ENCODE data around the gene RBPMS2. TPM values are rescaled to one million over a fixed set of nuclear protein-coding genes. Genes with fewer than 3 reads are reported as not detected.
A peak's percentile ranks its signal among the peaks of the same experiment; 100 is the strongest.

RBPMS2 gene
- total RNA-seq, 1 experiment from 2014 or later: 181 TPM

DNA sequence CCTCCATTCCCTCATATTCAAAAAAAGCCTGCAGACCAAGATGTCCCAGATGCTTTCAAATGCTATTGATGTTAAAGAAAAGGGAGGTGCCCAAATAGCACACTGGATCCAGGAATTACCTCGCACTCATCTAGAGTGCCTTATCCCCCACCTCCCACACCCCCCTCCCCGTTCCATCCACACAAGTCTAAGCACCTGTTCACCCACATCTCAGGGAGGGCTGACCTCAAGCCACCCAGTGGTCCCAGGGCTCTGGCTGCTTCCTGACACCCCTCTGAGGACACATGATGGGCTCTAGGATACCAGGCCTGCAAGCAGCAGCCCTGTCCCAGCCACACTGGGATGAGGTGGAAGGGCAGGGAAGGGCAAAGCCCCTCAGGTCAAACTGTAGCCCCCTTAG, 4.8 kb downstream of the RBPMS2 start:
- Mint-ChIP-seq H3K4me1 (peaks cover 44 to 45% of the 10 kb centered on the region in 2 experiments), H3K36me3 (ENCODE audit: insufficient read depth in 1 of 3, low read depth in 3 of 3) (peaks cover 9 to 22% (median 13%) of the 10 kb centered on the region in 3 experiments; a peak in 5 of 7 replicates), H3K27me3 (ENCODE audit: low read depth) (no peaks in the 10 kb centered on the region), H3K4me3 (no peak overlapping the region), H3K9me3 (no peaks in the 10 kb centered on the region), H3K27ac (peak overlapping the region in 2 of 3 experiments; percentile 44 to 70; a peak in 1 of 7 replicates)
- no peak overlapping the region for H3K23ac ChIP-seq (ENCODE audit: insufficient read length, low read depth, low read length)
- H3K79me1 ChIP-seq (ENCODE audit: insufficient read depth, low read depth, low read length, poor library complexity, severe bottlenecking): peaks cover 3% of the 10 kb centered on the region
- peaks cover 14% of the 10 kb centered on the region; the same call in 1 of the 2 replicates for H3K4me1 ChIP-seq (ENCODE audit: insufficient read depth, low read length)
- H2BK120ac ChIP-seq (ENCODE audit: low read depth, low read length, poor library complexity, severe bottlenecking): no peak overlapping the region
- no peak overlapping the region for H3K18ac ChIP-seq (ENCODE audit: insufficient read length, low read depth, low read length)
- peaks cover 9% of the 10 kb centered on the region for H3K23me2 ChIP-seq (ENCODE audit: insufficient read length, low read depth, low read length, poor library complexity, severe bottlenecking)
- H2AK5ac ChIP-seq (ENCODE audit: insufficient read length, low read length): no peak overlapping the region
- H2BK20ac ChIP-seq (ENCODE audit: low read depth, low read length, poor library complexity, severe bottlenecking): no peak overlapping the region
- no peak overlapping the region for H2BK15ac ChIP-seq (ENCODE audit: low read depth, low read length)
- no peaks in the 10 kb centered on the region for H3K27me3 ChIP-seq (ENCODE audit: insufficient read depth, low read length)
- H3K79me2 ChIP-seq (ENCODE audit: insufficient read depth, low read length): peaks cover 77% of the 10 kb centered on the region
- no peak overlapping the region for H3K4me2 ChIP-seq (ENCODE audit: insufficient read depth, insufficient read length, low read length)
- TF ChIP-seq, protein P1, sequence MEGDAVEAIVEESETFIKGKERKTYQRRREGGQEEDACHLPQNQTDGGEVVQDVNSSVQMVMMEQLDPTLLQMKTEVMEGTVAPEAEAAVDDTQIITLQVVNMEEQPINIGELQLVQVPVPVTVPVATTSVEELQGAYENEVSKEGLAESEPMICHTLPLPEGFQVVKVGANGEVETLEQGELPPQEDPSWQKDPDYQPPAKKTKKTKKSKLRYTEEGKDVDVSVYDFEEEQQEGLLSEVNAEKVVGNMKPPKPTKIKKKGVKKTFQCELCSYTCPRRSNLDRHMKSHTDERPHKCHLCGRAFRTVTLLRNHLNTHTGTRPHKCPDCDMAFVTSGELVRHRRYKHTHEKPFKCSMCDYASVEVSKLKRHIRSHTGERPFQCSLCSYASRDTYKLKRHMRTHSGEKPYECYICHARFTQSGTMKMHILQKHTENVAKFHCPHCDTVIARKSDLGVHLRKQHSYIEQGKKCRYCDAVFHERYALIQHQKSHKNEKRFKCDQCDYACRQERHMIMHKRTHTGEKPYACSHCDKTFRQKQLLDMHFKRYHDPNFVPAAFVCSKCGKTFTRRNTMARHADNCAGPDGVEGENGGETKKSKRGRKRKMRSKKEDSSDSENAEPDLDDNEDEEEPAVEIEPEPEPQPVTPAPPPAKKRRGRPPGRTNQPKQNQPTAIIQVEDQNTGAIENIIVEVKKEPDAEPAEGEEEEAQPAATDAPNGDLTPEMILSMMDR (conservative IDR thresholded peaks at IDR 0.05): no peak
- H4K5ac ChIP-seq (ENCODE audit: insufficient read length, low read depth, low read length): no peak overlapping the region
- no peak overlapping the region for H2AFZ ChIP-seq (ENCODE audit: low read length)
- no peak for DNase-seq
- no peak overlapping the region for H3K27ac ChIP-seq (ENCODE audit: insufficient read length, low read depth, low read length)
- no peak overlapping the region for H3K56ac ChIP-seq (ENCODE audit: insufficient read length, low read depth, low read length)
- no peaks in the 10 kb centered on the region for H4K20me1 ChIP-seq (ENCODE audit: control insufficient read depth, insufficient read depth, insufficient read length)
- no peak overlapping the region for H3T11ph ChIP-seq (ENCODE audit: low read length)
- H3K9ac ChIP-seq (ENCODE audit: extremely low read depth, insufficient read length, low read length): no peak overlapping the region
- H3K14ac ChIP-seq (ENCODE audit: insufficient read depth, low read length): no peak overlapping the region; the same call in 1 of the 2 replicates
- no peak overlapping the region for H4K91ac ChIP-seq (ENCODE audit: insufficient read length, low read depth, low read length)
- no peak overlapping the region for H4K8ac ChIP-seq (replicated peaks; ENCODE audit: insufficient read length, low read depth, low read length)
- H2BK12ac ChIP-seq (ENCODE audit: insufficient read length, low read depth, low read length): no peak overlapping the region
- no peak overlapping the region for H3K4ac ChIP-seq (ENCODE audit: low read depth, low read length)
- H3K9me3 ChIP-seq (ENCODE audit: control insufficient read depth, low read depth, low read length): no peaks in the 10 kb centered on the region
- no CpG with 5 or more reads among the region's 2 CpGs for WGBS (ENCODE audit: extremely low coverage, insufficient read length, low lambda C conversion rate)
- H2BK5ac ChIP-seq (ENCODE audit: insufficient read length, low read length): no peak overlapping the region
